ENCODE data around the gene PIK3IP1.

The PIK3IP1 gene

GRCh38 chr22:31272522-31273446, 19.5 kb downstream of the PIK3IP1 start:
- Histone ChIP-seq H3K27ac (no peak overlapping the region), H3K9me3 (ENCODE audit: control insufficient read depth, low read length) (no peaks in the 10 kb centered on the region), H3K9ac (no peak overlapping the region), H3K36me3 (ENCODE audit: control insufficient read depth, insufficient read depth, low read length) (no peaks in the 10 kb centered on the region), H3K4me3 (ENCODE audit: low read depth, low read length) (no peak overlapping the region), H2AFZ (no peak overlapping the region), H3K4me2 (ENCODE audit: low read length) (no peak overlapping the region), H3K4me1 (no peaks in the 10 kb centered on the region), H3K27me3 (ENCODE audit: control insufficient read depth, insufficient read depth, low read length) (no peaks in the 10 kb centered on the region), H3K79me2 (no peaks in the 10 kb centered on the region)
- TF ChIP-seq, protein P1, sequence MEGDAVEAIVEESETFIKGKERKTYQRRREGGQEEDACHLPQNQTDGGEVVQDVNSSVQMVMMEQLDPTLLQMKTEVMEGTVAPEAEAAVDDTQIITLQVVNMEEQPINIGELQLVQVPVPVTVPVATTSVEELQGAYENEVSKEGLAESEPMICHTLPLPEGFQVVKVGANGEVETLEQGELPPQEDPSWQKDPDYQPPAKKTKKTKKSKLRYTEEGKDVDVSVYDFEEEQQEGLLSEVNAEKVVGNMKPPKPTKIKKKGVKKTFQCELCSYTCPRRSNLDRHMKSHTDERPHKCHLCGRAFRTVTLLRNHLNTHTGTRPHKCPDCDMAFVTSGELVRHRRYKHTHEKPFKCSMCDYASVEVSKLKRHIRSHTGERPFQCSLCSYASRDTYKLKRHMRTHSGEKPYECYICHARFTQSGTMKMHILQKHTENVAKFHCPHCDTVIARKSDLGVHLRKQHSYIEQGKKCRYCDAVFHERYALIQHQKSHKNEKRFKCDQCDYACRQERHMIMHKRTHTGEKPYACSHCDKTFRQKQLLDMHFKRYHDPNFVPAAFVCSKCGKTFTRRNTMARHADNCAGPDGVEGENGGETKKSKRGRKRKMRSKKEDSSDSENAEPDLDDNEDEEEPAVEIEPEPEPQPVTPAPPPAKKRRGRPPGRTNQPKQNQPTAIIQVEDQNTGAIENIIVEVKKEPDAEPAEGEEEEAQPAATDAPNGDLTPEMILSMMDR (IDR thresholded peaks at IDR 0.05): peak; percentile 57

GRCh38 chr22:31271485-31271884, 20.8 kb downstream of the PIK3IP1 start:
- no peaks in the 10 kb centered on the region for H3K9me3 ChIP-seq (ENCODE audit: control insufficient read depth, low read length)
- H3K27ac ChIP-seq: no peak overlapping the region
- no peak overlapping the region for H3K4me2 ChIP-seq (ENCODE audit: low read length)
- H3K79me2 ChIP-seq: no peaks in the 10 kb centered on the region
- no peak overlapping the region for H3K4me3 ChIP-seq (ENCODE audit: low read depth, low read length)
- H3K27me3 ChIP-seq (ENCODE audit: control insufficient read depth, insufficient read depth, low read length): no peaks in the 10 kb centered on the region
- TF ChIP-seq, protein P1 (IDR thresholded peaks at IDR 0.05): no peak
- no peak overlapping the region for H3K9ac ChIP-seq
- H2AFZ ChIP-seq: no peak overlapping the region
- no peaks in the 10 kb centered on the region for H3K36me3 ChIP-seq (ENCODE audit: control insufficient read depth, insufficient read depth, low read length)
- H3K4me1 ChIP-seq: no peaks in the 10 kb centered on the region

DNA sequence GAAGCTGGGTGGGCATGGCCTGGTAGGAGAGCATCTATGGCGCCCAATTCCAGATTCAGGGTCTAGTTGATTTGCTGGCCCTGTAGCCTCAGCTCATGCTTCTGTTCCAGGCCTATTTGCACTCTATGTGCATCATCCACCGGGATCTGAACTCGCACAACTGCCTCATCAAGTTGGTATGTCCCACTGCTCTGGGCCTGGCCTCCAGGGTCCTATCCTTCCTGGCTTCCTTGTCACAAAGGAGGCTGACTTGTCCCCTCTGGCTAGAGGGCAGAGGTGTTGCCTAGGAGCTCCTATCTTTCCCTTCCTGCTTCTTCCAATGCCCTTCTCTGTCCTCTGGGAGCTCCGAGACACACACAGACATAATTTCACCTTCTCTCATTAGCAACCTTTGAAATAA, 21.3 kb downstream of the PIK3IP1 start:
- TF ChIP-seq, protein P1 (IDR thresholded peaks at IDR 0.05): no peak
- Histone ChIP-seq H3K4me1 (no peaks in the 10 kb centered on the region), H2AFZ (no peak overlapping the region), H3K36me3 (ENCODE audit: control insufficient read depth, insufficient read depth, low read length) (no peaks in the 10 kb centered on the region), H3K79me2 (no peaks in the 10 kb centered on the region), H3K9me3 (ENCODE audit: control insufficient read depth, low read length) (no peaks in the 10 kb centered on the region), H3K4me2 (ENCODE audit: low read length) (no peak overlapping the region), H3K27ac (no peak overlapping the region), H3K27me3 (ENCODE audit: control insufficient read depth, insufficient read depth, low read length) (no peaks in the 10 kb centered on the region), H3K4me3 (ENCODE audit: low read depth, low read length) (no peak overlapping the region), H3K9ac (no peak overlapping the region)

DNA sequence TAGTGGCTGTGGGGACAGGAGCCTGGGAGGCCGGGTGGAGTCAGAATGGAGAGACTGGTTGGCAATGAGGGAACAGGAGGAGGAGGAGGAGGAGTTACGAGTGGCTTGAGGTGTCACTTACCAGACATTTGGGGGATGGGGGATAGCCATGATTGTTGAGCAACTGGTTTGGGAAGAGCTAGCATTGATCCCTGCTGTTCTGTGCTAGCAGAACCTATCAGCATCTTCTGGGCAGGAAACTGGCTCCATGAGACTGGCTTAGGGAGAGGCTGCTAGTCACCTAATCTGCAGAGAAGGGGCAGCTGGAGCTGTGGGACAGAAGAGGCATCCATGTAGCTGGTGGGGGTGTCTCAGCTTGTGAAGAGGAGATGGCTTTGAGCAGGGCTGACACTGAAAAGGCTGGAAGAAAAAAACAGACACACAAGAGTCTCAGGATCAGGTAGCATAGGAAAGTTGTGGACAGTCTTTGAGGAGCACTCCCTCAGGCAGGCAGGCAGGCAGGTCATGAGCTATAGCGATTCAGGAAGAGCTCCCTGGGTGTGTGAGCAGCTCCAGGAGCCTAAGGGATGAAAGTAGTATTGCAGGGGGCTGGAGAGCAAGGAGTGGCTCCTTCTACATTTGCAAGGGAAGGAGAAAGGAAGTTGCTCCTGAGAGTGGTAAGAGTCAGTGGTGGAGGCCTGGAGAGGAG, 22.3 kb downstream of the PIK3IP1 start:
- Histone ChIP-seq H3K27me3 (ENCODE audit: control insufficient read depth, insufficient read depth, low read length) (no peaks in the 10 kb centered on the region), H3K27ac (no peak overlapping the region), H3K9me3 (ENCODE audit: control insufficient read depth, low read length) (no peaks in the 10 kb centered on the region), H3K4me3 (ENCODE audit: low read depth, low read length) (no peak overlapping the region), H3K4me1 (no peaks in the 10 kb centered on the region), H3K79me2 (no peaks in the 10 kb centered on the region), H3K4me2 (ENCODE audit: low read length) (no peak overlapping the region), H3K36me3 (ENCODE audit: control insufficient read depth, insufficient read depth, low read length) (no peaks in the 10 kb centered on the region), H3K9ac (no peak overlapping the region), H2AFZ (no peak overlapping the region)
- TF ChIP-seq, protein P1 (IDR thresholded peaks at IDR 0.05): no peak

All from parathyroid adenoma (tissue), 2 donors.